SU-DHL-6 (cell line): Measurements from ENCODE around the gene CASKIN2.

ENCODE experiments used
- CTCF ChIP-seq: fragments of 200-600 bp; sonication (generic); IDR thresholded peaks from one replicate; pipeline ENCODE4 v1.5.1; 2017; ENCODE audit warnings: antibody characterized with exemption, mild to moderate bottlenecking, low read length, moderate library complexity; ENCODE audit not compliant: insufficient read depth, poor library complexity, severe bottlenecking
- EZH2phosphoT487 ChIP-seq: fragments of 200-600 bp; sonication (generic), shearing (Covaris generic); conservative IDR thresholded peaks from 2 replicates; pipeline ENCODE4 v1.6.1; 2018; ENCODE audit warnings: mild to moderate bottlenecking, antibody characterized with exemption, low read length, moderate library complexity, mixed read lengths

- TF ChIP-seq CTCF (no peak), EZH2phosphoT487 (no peak)
Observed at GRCh38 chr17:75456417-75457046, 58.8 kb downstream of the CASKIN2 start, which contains the start of gene TMEM94.
